ENCODE measurements around the gene DGCR2. TPM values are rescaled to one million over a fixed set of nuclear protein-coding genes. Genes with fewer than 3 reads are reported as not detected.

The DGCR2 gene
- total RNA-seq, 4 donors from 2014 or later, result 29.5 to 62.4 (median 30.5) TPM

GRCh38 chr22:19107730-19108074, 14.5 kb downstream of the DGCR2 start:
- ATAC-seq (ENCODE audit: low FRiP score), result no peak
- no peak for TF ChIP-seq CTCF (IDR thresholded peaks at IDR 0.05)
- no peak for DNase-seq (ENCODE audit: low spot score)

GRCh38 chr22:19106886-19107729, 15.1 kb downstream of the DGCR2 start:
- no peak for DNase-seq (ENCODE audit: low spot score)
- no peak for TF ChIP-seq CTCF (IDR thresholded peaks at IDR 0.05)

GRCh38 chr22:19105867-19106802, 16.1 kb downstream of the DGCR2 start:
- DNase-seq (ENCODE audit: low spot score), result no peak
- ATAC-seq (ENCODE audit: low FRiP score), result no peak
- TF ChIP-seq CTCF (IDR thresholded peaks at IDR 0.05), result no peak

More at GRCh38 chr22:19106886-19107729, 15.1 kb downstream of the DGCR2 start:
- ATAC-seq (ENCODE audit: low FRiP score), result no peak

GRCh38 chr22:19105456-19105855, 16.8 kb downstream of the DGCR2 start:
- ATAC-seq (ENCODE audit: low FRiP score) (no peak), DNase-seq (ENCODE audit: low spot score) (no peak)
- no peak for TF ChIP-seq CTCF (IDR thresholded peaks at IDR 0.05)

GRCh38 chr22:19103880-19104821, 18.1 kb downstream of the DGCR2 start:
- ATAC-seq (ENCODE audit: low FRiP score) (no peak), DNase-seq (ENCODE audit: low spot score) (no peak)
- TF ChIP-seq CTCF (IDR thresholded peaks at IDR 0.05), result no peak

GRCh38 chr22:19098157-19098556, 24.1 kb downstream of the DGCR2 start:
- no peak for ATAC-seq (ENCODE audit: low FRiP score)
- TF ChIP-seq CTCF (IDR thresholded peaks at IDR 0.05), result no peak
- no peak for DNase-seq (ENCODE audit: low spot score)

All from omental fat pad (tissue), 4 donors.